K562 (cell line): ENCODE measurements around the gene KCTD17. TPM values are rescaled to one million over a fixed set of nuclear protein-coding genes. Genes with fewer than 3 reads are reported as not detected.

Experiments
- ATAC-seq: fragments of 200-7000 bp; cut with Tn5 transposase; 3 replicates; pipeline ENCODE4 v1.9.1; 2020; ENCODE audit warnings: moderate library complexity
- BruUV-seq: library from RNA; stranded (reverse); fragments of 400-500 nt; replicated peaks from 2 replicates; lab custom pipeline; 2021; lab: Mats Ljungman, UMichigan
- CTCF ChIA-PET: fragments of 300-600 bp; formaldehyde crosslinking; extraction: SDS; loops from one replicate; lab custom pipeline; 2021; ENCODE audit warnings: low intra/inter-chr PET ratio; lab: Yijun Ruan, JAX
- POLR2A ChIA-PET: fragments of 300-600, 350-650 bp; sonication (Branson Sonifier 250); formaldehyde crosslinking; extraction: SDS; loops from one replicate; lab custom pipeline; 2021; ENCODE audit warnings: antibody characterized with exemption, inconsistent platforms; lab: Yijun Ruan, JAX
- DNase-seq, 4 experiments: peaks; one replicate each; pipeline versions ENCODE4 v3.0.0 to v3.0.0-alpha.2; 2011 to 2018; ENCODE audit warnings: low spot score in 3 of 4, mixed read lengths in 3 of 4; ENCODE audit errors: extremely low read depth in 1 of 4
- FAIRE-seq: peaks from 2 replicates; lab custom pipeline; 2011; peaks lifted over from hg19 to GRCh38; lab: Jason Lieb, UNC
- H2AFZ ChIP-seq: 2 replicates; pipeline ENCODE4 v1.6.0; 2011; ENCODE audit warnings: low read depth, low read length, control low read depth, inconsistent platforms
- H3K27ac ChIP-seq: fragments of 200-600 bp; 3 replicates; pipeline ENCODE4 v1.8.0; 2011; ENCODE audit warnings: low read depth, mild to moderate bottlenecking, control low read depth, inconsistent platforms, low read length, moderate library complexity, mixed read lengths; ENCODE audit errors: extremely low read depth
- H3K27me3 ChIP-seq, 2 experiments: fragments of 300-600 bp in 1 of 2; 2 replicates in 1 of 2; 3 replicates in 1 of 2; pipeline versions ENCODE4 v1.6.0 to v1.8.0; 2011; ENCODE audit warnings: inconsistent platforms in 2 of 2, low read length in 2 of 2, mild to moderate bottlenecking in 1 of 2, mixed read lengths in 1 of 2, moderate library complexity in 1 of 2; ENCODE audit not compliant: control insufficient read depth in 2 of 2, insufficient read depth in 2 of 2
- H3K36me3 ChIP-seq: fragments of 300-600 bp; 3 replicates; pipeline ENCODE4 v1.8.0; 2011; ENCODE audit warnings: mild to moderate bottlenecking, low read length, inconsistent platforms; ENCODE audit not compliant: control insufficient read depth, insufficient read depth
- H3K4me1 ChIP-seq, 2 experiments: fragments of 200-600 bp in 1 of 2; replicated peaks in 1 of 2; 2 replicates in 1 of 2; 3 replicates in 1 of 2; pipeline versions ENCODE4 v1.5.1 to v1.8.0; 2011; ENCODE audit warnings: inconsistent platforms in 2 of 2, low read length in 2 of 2, mild to moderate bottlenecking in 1 of 2, mixed read lengths in 1 of 2, moderate library complexity in 1 of 2; ENCODE audit not compliant: control insufficient read depth in 2 of 2, insufficient read depth in 2 of 2
- H3K4me2 ChIP-seq: 2 replicates; pipeline ENCODE4 v1.6.1; 2011; ENCODE audit warnings: low read length, control low read depth, inconsistent platforms, mixed read lengths; ENCODE audit not compliant: insufficient read depth
- H3K4me3 ChIP-seq: fragments of 200-600 bp; sonication (generic), shearing (Covaris generic); 2 replicates; pipeline ENCODE4 v1.5.1; 2016; ENCODE audit warnings: control low read depth, inconsistent platforms
- H3K79me2 ChIP-seq: fragments of 200-600 bp; 3 replicates; pipeline ENCODE4 v1.8.0; 2011; ENCODE audit warnings: low read length, inconsistent platforms; ENCODE audit not compliant: control insufficient read depth, insufficient read depth
- H3K9ac ChIP-seq, 2 experiments: 2 replicates each; pipeline versions ENCODE4 v1.6.0 to v1.6.1; 2011; ENCODE audit warnings: low read depth in 2 of 2, low read length in 2 of 2, control low read depth in 1 of 2, inconsistent platforms in 1 of 2, mild to moderate bottlenecking in 1 of 2, mixed read lengths in 1 of 2; ENCODE audit not compliant: insufficient read depth in 1 of 2
- H3K9me1 ChIP-seq: one replicate; pipeline ENCODE4 v1.6.0; 2011; ENCODE audit warnings: inconsistent platforms, mild to moderate bottlenecking, low read length, moderate library complexity; ENCODE audit not compliant: control insufficient read depth, insufficient read depth
- H3K9me3 ChIP-seq: replicated peaks from 2 replicates; pipeline ENCODE4 v1.5.1; 2011; ENCODE audit warnings: low read depth, low read length, inconsistent platforms; ENCODE audit not compliant: control insufficient read depth, insufficient read depth
- H4K20me1 ChIP-seq: replicated peaks from 2 replicates; pipeline ENCODE4 v1.6.1; 2011; ENCODE audit warnings: low read length, inconsistent platforms, mixed read lengths; ENCODE audit not compliant: control insufficient read depth, insufficient read depth
- CHD1 ChIP-seq: fragments of 200-600 bp; sonication (generic); IDR thresholded peaks from one replicate; pipeline ENCODE4 v1.6.1; 2012; ENCODE audit warnings: mild to moderate bottlenecking, moderate library complexity, low read length, inconsistent platforms
- E2F1 ChIP-seq: sonication (generic); formaldehyde crosslinking; IDR thresholded peaks from 2 replicates; pipeline ENCODE4 v1.8.1; 2023; ENCODE audit warnings: mild to moderate bottlenecking, missing genetic modification reagents, moderate library complexity
- FIP1L1 ChIP-seq: fragments of 200-400 bp; formaldehyde crosslinking; IDR thresholded peaks from 2 replicates; pipeline ENCODE4 v1.6.1; 2018; ENCODE audit warnings: mild to moderate bottlenecking, low read depth, low read length; ENCODE audit not compliant: poor library complexity, severe bottlenecking
- JUNB ChIP-seq: fragments of 450-650 bp; formaldehyde crosslinking; conservative IDR thresholded peaks from 2 replicates; pipeline ENCODE4 v1.4.0; 2020; ENCODE audit warnings: mild to moderate bottlenecking
- NCOA6 ChIP-seq: fragments of 450-650 bp; IDR thresholded peaks from 2 replicates; pipeline ENCODE4 v1.6.1; 2017; ENCODE audit warnings: mild to moderate bottlenecking
- RBM34 ChIP-seq: fragments of 200-400 bp; formaldehyde crosslinking; IDR thresholded peaks from 2 replicates; pipeline ENCODE4 v1.6.1; 2018; ENCODE audit warnings: low read length, borderline replicate concordance; ENCODE audit not compliant: insufficient read depth
- RBM39 ChIP-seq: fragments of 200-400 bp; formaldehyde crosslinking; optimal IDR thresholded peaks from 2 replicates; pipeline ENCODE3; 2018; ENCODE audit warnings: low read depth, low read length
- SMAD2 ChIP-seq: fragments of 150-350 bp; IDR thresholded peaks from 2 replicates; pipeline ENCODE4 v1.6.1; 2014; ENCODE audit warnings: low read depth, mild to moderate bottlenecking, low read length
- TAF1 ChIP-seq: IDR thresholded peaks from 2 replicates; pipeline ENCODE4 v1.6.1; 2011; ENCODE audit warnings: mild to moderate bottlenecking, low read length, moderate library complexity; ENCODE audit not compliant: insufficient read depth, control insufficient read depth, severe bottlenecking; ENCODE audit errors: extremely low read depth
- TRIM24 ChIP-seq, 2 experiments: fragments of 450-650 bp; IDR thresholded peaks; 2 replicates each; pipeline ENCODE4 v1.6.1; 2016
- ZBTB26 ChIP-seq: fragments of 450-650 bp; formaldehyde crosslinking; IDR thresholded peaks from 2 replicates; pipeline ENCODE4 v1.4.0; 2022; ENCODE audit warnings: missing genetic modification characterization
- ZFP1 ChIP-seq: fragments of 450-650 bp; formaldehyde crosslinking; IDR thresholded peaks from 2 replicates; pipeline ENCODE4 v1.4.0; 2020; ENCODE audit warnings: mild to moderate bottlenecking, mixed read lengths
- ZNF347 ChIP-seq: fragments of 450-650 bp; formaldehyde crosslinking; IDR thresholded peaks from 2 replicates; pipeline ENCODE4 v1.4.0; 2020; ENCODE audit warnings: low read depth, mild to moderate bottlenecking, moderate library complexity
- WGBS: fragments of 100-300 bp; shearing (Covaris generic); methylation state at CpG from one replicate; pipeline ENCODE4 v1.1.6; 2016; ENCODE audit warnings: low coverage, mixed read lengths; ENCODE audit not compliant: insufficient coverage; ENCODE audit errors: missing lambda C conversion rate; 5-methylcytosine and 5-hydroxymethylcytosine counted together
- in situ Hi-C: fragments of 300-500 bp; cut with MboI; formaldehyde crosslinking; loops from 4 replicates; pipeline ENCODE4 v1.15.0; 2018; ENCODE audit warnings: inconsistent platforms, mixed read lengths
- intact Hi-C: fragments of 100-400 bp; cut with micrococcal nuclease; formaldehyde crosslinking; loops from 2 replicates; pipeline ENCODE4 v1.14.2; 2022
- polyA plus RNA-seq, 8 experiments: library from polyadenylated mRNA; depleted of rRNA in 4 of 8; stranded (reverse) in 5 of 8; unstranded in 3 of 8; fragments of >200 nt; fragmentation: Nextera tagmentation in 2 of 8; fragmentation: Illumina TruSeq in 1 of 8; extraction: Ambion mirVana in 2 of 8; extraction: Trizol in 1 of 8; gene quantifications; 2 replicates each; pipeline versions ENCODE4 v1.2.1 to v1.2.3, GENCODE V29; 2011 to 2014; ENCODE audit warnings: inconsistent platforms in 1 of 8, missing spikeins in 1 of 8
- total RNA-seq, 7 experiments: library from RNA; depleted of rRNA in 6 of 7; stranded (reverse); fragments of >200 nt in 6 of 7; fragmentation: Illumina TruSeq in 2 of 7; extraction: Trizol in 2 of 7; gene quantifications; 2 replicates each; pipeline versions ENCODE4 v1.2.1 to v1.2.3, GENCODE V29; 2011 to 2021; ENCODE audit warnings: low replicate concordance in 1 of 7
- TF ChIP-seq, protein P1 (sequence below): sonication (generic); formaldehyde crosslinking; IDR thresholded peaks from 2 replicates; pipeline ENCODE4 v1.8.0; 2022; ENCODE audit warnings: mild to moderate bottlenecking, missing genetic modification reagents, borderline replicate concordance
- TF ChIP-seq, protein P2 (sequence below): conservative IDR thresholded peaks from 2 replicates; pipeline ENCODE4 v1.6.1; 2011; ENCODE audit warnings: low read depth, mild to moderate bottlenecking, low read length; ENCODE audit not compliant: control insufficient read depth

KCTD17 gene
- total and polyA plus RNA-seq, 9 of the 15 experiments (the other 6 are each of a cell fraction or from before 2014, with no cell fraction given): 0.22 to 0.90 (median 0.49) TPM; not detected in 2

DNA sequence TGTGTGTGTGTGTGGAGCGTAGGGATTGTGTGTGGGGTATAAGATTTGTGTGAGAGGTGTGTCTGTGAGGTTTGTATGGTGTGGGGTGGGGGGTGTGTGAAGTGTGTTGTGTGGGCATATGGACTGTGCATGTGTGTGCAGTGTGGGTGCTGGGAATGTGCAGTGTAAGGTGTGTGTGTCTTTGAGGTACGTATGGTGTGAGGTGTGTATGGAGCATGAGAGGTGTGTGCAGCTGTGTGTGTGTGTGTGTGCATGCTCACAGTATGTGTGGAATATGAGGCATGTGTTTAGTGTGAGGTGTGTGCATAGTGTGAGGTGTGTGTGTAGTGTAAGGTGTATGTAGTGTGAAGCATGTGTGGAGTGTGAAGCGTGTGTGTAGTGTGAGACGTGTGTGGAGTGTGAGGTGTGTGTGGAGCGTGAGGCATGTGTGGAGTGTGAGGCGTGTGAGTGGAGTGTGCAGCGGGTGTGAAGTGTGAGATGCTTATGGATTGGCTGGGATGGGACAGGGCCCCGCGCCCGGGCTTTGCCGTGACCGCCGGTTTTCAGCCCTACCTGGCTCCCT, 59.7 kb downstream of the KCTD17 start:
- intact Hi-C loops (no loop called here), in situ Hi-C loops (no loop called here)
- ChIA-PET POLR2A (no interaction called here), CTCF (no interaction called here)
- 0 out of 2 replicates have a peak, but pooled peaks cover 5% of the 10 kb centered on the region for H4K20me1 ChIP-seq
- FAIRE-seq (no peak), ATAC-seq (no peak), DNase-seq (no peak)
- H2AFZ ChIP-seq: no peak overlapping the region
- H3K9me1 ChIP-seq: no peaks in the 10 kb centered on the region
- no peaks in the 10 kb centered on the region for H3K9me3 ChIP-seq
- BruUV-seq: no TSS peak
- H3K4me3 ChIP-seq: no peak overlapping the region
- peaks cover 6 to 68% of the 10 kb centered on the region in 2 experiments; a peak in 4 of 5 replicates for H3K27me3 ChIP-seq
- H3K79me2 ChIP-seq: no peaks in the 10 kb centered on the region
- no peaks in the 10 kb centered on the region for H3K4me1 ChIP-seq
- H3K4me2 ChIP-seq: no peak overlapping the region
- H3K9ac ChIP-seq: no peak overlapping the region
- no peak overlapping the region for H3K27ac ChIP-seq
- WGBS: 2% methylated on average over 6 of the region's 13 CpGs
- no peaks in the 10 kb centered on the region for H3K36me3 ChIP-seq
- TF ChIP-seq, protein P1, sequence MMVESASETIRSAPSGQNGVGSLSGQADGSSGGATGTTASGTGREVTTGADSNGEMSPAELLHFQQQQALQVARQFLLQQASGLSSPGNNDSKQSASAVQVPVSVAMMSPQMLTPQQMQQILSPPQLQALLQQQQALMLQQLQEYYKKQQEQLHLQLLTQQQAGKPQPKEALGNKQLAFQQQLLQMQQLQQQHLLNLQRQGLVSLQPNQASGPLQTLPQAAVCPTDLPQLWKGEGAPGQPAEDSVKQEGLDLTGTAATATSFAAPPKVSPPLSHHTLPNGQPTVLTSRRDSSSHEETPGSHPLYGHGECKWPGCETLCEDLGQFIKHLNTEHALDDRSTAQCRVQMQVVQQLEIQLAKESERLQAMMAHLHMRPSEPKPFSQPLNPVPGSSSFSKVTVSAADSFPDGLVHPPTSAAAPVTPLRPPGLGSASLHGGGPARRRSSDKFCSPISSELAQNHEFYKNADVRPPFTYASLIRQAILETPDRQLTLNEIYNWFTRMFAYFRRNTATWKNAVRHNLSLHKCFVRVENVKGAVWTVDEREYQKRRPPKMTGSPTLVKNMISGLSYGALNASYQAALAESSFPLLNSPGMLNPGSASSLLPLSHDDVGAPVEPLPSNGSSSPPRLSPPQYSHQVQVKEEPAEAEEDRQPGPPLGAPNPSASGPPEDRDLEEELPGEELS (CRISPR knock-in tag): no peak
- TF ChIP-seq FIP1L1: no peak
- no peak for TF ChIP-seq NCOA6
- no peak for TF ChIP-seq ZFP1 (CRISPR knock-in tag)
- no peak for TF ChIP-seq ZBTB26 (CRISPR knock-in tag)
- TF ChIP-seq E2F1 (CRISPR knock-in tag): no peak
- TF ChIP-seq TAF1: no peak
- no peak for TF ChIP-seq ZNF347 (CRISPR knock-in tag)
- TF ChIP-seq RBM39: no peak
- no peak for TF ChIP-seq TRIM24 (IDR thresholded peaks at IDR 0.05)
- TF ChIP-seq RBM34: no peak
- no peak for TF ChIP-seq SMAD2
- no peak for TF ChIP-seq CHD1
- TF ChIP-seq, protein P2, sequence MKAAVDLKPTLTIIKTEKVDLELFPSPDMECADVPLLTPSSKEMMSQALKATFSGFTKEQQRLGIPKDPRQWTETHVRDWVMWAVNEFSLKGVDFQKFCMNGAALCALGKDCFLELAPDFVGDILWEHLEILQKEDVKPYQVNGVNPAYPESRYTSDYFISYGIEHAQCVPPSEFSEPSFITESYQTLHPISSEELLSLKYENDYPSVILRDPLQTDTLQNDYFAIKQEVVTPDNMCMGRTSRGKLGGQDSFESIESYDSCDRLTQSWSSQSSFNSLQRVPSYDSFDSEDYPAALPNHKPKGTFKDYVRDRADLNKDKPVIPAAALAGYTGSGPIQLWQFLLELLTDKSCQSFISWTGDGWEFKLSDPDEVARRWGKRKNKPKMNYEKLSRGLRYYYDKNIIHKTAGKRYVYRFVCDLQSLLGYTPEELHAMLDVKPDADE: no peak
- no peak for TF ChIP-seq JUNB (CRISPR knock-in tag)
